ENCODE measurements around the gene SUN3. TPM values are rescaled to one million over a fixed set of nuclear protein-coding genes. Genes with fewer than 3 reads are reported as not detected.

Gene SUN3, protein sequence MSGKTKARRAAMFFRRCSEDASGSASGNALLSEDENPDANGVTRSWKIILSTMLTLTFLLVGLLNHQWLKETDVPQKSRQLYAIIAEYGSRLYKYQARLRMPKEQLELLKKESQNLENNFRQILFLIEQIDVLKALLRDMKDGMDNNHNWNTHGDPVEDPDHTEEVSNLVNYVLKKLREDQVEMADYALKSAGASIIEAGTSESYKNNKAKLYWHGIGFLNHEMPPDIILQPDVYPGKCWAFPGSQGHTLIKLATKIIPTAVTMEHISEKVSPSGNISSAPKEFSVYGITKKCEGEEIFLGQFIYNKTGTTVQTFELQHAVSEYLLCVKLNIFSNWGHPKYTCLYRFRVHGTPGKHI
- not detected for total RNA-seq
- polyA plus RNA-seq: under 1 TPM in 1 of 2 donors, not detected in 1; 0.56 TPM

DNA sequence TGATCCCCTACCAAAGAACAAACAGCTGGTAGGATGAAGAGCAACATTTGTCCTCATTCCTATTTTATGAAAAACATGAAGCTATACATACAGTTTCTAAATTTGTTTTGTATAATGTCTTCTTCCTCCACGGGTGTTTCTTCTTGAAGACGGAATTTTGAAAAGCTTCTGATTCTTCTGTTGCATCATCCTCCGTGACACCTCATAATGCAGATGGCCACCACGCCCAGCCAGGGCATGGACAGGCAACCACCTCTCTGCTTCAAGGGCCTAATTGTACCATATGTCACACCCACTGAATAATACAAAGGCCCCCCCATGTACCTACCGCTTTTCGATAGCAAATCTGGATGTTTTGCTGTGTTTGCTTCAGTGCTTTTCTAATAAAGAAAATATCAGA lies at the start of gene SUN3:
SUN3 (minus strand) TSS at position 170 of the 400 bp plus-strand sequence; CDS start at position 1, 169 bp downstream.
- H3K27me3 ChIP-seq (ENCODE audit: insufficient read depth, low read length): no peaks in the 10 kb centered on the region
- Mint-ChIP-seq H3K4me3 (no peak within 1 kb of the TSS), H3K27me3 (peaks cover 11 to 14% of the 10 kb centered on the region in 2 donors), H3K36me3 (no peaks in the 10 kb centered on the region), H3K4me1 (no peaks in the 10 kb centered on the region), H3K9me3 (peaks cover 0 to 8% (median 7%) of the 10 kb centered on the region in 8 donors), H3K27ac (no peak within 1 kb of the TSS)
- H3K27ac ChIP-seq (ENCODE audit: low read depth, low read length): no peak within 1 kb of the TSS
- H3K36me3 ChIP-seq (ENCODE audit: insufficient read depth, low read length): no peaks in the 10 kb centered on the region
- H3K9me3 ChIP-seq (ENCODE audit: control insufficient read depth in 1 of 2, low read length in 2 of 2): no peaks in the 10 kb centered on the region
- H3K4me1 ChIP-seq (ENCODE audit: insufficient read depth, low read length): no peaks in the 10 kb centered on the region
- intact Hi-C loops (cut with micrococcal nuclease): no loop called here
- ChIA-PET CTCF (ENCODE audit: partially characterized antibody) (no interaction called here), POLR2A (ENCODE audit: partially characterized antibody) (interaction anchor here (1.7 kb wide), 1 partner anchor 10 kb away, joined by 4 read pairs; no protein-coding TSS in a partner anchor)
- DNase-seq: no peak
- H3K4me3 ChIP-seq (ENCODE audit: low read length in 2 of 2): no peak within 1 kb of the TSS

DNA sequence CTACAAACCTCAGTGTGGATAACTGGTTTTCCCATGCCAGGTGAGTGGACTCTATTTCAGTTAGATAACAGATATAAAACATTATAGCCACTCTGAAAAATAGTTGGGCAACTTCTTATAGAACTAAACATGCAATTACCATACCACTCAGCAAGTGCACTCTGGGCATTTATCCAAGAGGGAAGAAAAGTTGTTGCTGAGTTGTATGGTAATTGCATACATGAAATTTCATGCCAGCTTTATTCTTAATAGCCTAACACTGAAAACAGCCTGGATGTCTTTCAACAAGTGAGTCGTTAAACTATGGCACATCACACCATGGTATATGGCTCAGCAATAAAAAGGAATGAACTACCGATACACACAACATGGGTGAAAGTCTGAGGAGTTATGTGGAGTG lies 49.6 kb upstream of the SUN3 start:
- Mint-ChIP-seq H3K27ac (no peak overlapping the region), H3K9me3 (no peaks in the 10 kb centered on the region), H3K4me3 (no peak overlapping the region), H3K36me3 (no peaks in the 10 kb centered on the region), H3K27me3 (no peaks in the 10 kb centered on the region), H3K4me1 (peaks cover 11 to 12% (median 12%) of the 10 kb centered on the region in 4 donors)
- no peak for DNase-seq
- Histone ChIP-seq H3K27me3 (ENCODE audit: insufficient read depth, low read length) (no peaks in the 10 kb centered on the region), H3K4me3 (ENCODE audit: low read length in 2 of 2) (no peak overlapping the region), H3K4me1 (ENCODE audit: insufficient read depth, low read length) (peaks cover 10% of the 10 kb centered on the region), H3K36me3 (ENCODE audit: insufficient read depth, low read length) (no peaks in the 10 kb centered on the region), H3K9me3 (ENCODE audit: control insufficient read depth in 1 of 2, low read length in 2 of 2) (no peaks in the 10 kb centered on the region), H3K27ac (ENCODE audit: low read depth, low read length) (no peak overlapping the region)
- ChIA-PET CTCF (ENCODE audit: partially characterized antibody) (interaction anchor here (1.7 kb wide), 1 partner anchor 87 kb away, joined by 6 read pairs; no protein-coding TSS in a partner anchor), POLR2A (ENCODE audit: partially characterized antibody) (interaction anchor here (1.2 kb wide), 1 partner anchor 10 kb away, joined by 4 read pairs; no protein-coding TSS in a partner anchor)
- intact Hi-C loops (cut with micrococcal nuclease): no loop called here

DNA sequence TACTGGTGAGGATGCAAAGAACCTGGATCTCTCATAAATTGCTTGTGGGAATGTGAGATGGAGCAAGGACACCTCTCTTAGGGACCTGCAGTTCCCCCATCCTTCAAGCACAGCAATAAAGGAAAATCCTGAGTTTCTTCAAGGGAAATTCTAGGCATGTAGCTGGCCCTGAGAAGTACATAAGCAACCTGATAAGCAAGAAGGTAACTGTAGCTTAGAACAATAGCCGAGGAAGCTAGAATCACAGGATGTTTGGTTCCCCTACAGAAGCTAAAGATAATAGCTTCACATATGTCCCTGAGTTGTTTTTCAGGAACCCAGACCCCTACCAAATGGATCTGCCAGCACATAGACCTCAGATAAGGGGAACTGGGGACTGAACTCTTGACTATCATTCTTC lies 48.5 kb upstream of the SUN3 start:
- H3K27ac Mint-ChIP-seq: no peak overlapping the region
- Histone ChIP-seq H3K4me1 (ENCODE audit: insufficient read depth, low read length) (no peaks in the 10 kb centered on the region), H3K36me3 (ENCODE audit: insufficient read depth, low read length) (no peaks in the 10 kb centered on the region), H3K27me3 (ENCODE audit: insufficient read depth, low read length) (no peaks in the 10 kb centered on the region), H3K27ac (ENCODE audit: low read depth, low read length) (no peak overlapping the region), H3K4me3 (ENCODE audit: low read length in 2 of 2) (no peak overlapping the region), H3K9me3 (ENCODE audit: control insufficient read depth in 1 of 2, low read length in 2 of 2) (no peaks in the 10 kb centered on the region)
- no peaks in the 10 kb centered on the region for H3K27me3 Mint-ChIP-seq
- no peak overlapping the region for H3K4me3 Mint-ChIP-seq
- no peaks in the 10 kb centered on the region for H3K9me3 Mint-ChIP-seq
- intact Hi-C loops (cut with micrococcal nuclease): no loop called here
- H3K36me3 Mint-ChIP-seq: no peaks in the 10 kb centered on the region
- peaks cover under 1 to 4% (median 2%) of the 10 kb centered on the region in 4 donors for H3K4me1 Mint-ChIP-seq
- DNase-seq: no peak
- CTCF ChIA-PET (ENCODE audit: partially characterized antibody): interaction anchor here (1.7 kb wide), 1 partner anchor 86 kb away, joined by 6 read pairs; no protein-coding TSS in a partner anchor
- POLR2A ChIA-PET (ENCODE audit: partially characterized antibody): interaction anchor here (1.0 kb wide), 1 partner anchor 9 kb away, joined by 3 read pairs; no protein-coding TSS in a partner anchor

DNA sequence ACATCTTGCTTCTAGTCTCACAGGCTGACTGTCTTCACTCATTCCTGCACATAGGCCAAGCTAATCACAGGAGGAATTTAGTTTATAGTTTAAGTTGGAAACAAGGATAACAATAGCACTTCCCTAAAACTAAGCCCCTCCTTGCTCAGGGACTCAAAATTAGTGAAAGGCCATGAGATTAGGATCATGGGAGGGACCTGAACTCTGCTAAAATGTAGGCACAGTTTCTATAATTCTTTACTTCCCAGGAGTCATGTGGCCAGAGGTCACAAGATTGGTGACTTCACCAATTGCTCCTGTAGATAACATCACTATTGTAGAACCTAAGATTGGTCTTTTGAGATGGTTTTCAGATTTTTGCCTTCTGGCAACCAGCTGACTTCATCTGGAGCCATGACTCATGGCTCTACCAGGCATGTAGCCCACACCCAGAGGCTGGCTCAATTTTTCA lies 45.3 kb upstream of the SUN3 start:
- Histone ChIP-seq H3K4me1 (ENCODE audit: insufficient read depth, low read length) (no peaks in the 10 kb centered on the region), H3K9me3 (ENCODE audit: control insufficient read depth in 1 of 2, low read length in 2 of 2) (no peaks in the 10 kb centered on the region), H3K4me3 (ENCODE audit: low read length in 2 of 2) (no peak overlapping the region), H3K27ac (ENCODE audit: low read depth, low read length) (no peak overlapping the region), H3K36me3 (ENCODE audit: insufficient read depth, low read length) (no peaks in the 10 kb centered on the region), H3K27me3 (ENCODE audit: insufficient read depth, low read length) (no peaks in the 10 kb centered on the region)
- intact Hi-C loops (cut with micrococcal nuclease): no loop called here
- DNase-seq: no peak
- H3K4me1 Mint-ChIP-seq: peaks cover 0 to 4% (median under 1%) of the 10 kb centered on the region in 4 donors
- H3K4me3 Mint-ChIP-seq: no peak overlapping the region
- ChIA-PET POLR2A (ENCODE audit: partially characterized antibody) (no interaction called here), CTCF (ENCODE audit: partially characterized antibody) (no interaction called here)
- H3K27me3 Mint-ChIP-seq: no peaks in the 10 kb centered on the region
- H3K9me3 Mint-ChIP-seq: peaks cover 0 to 5% (median 2%) of the 10 kb centered on the region in 8 donors
- H3K27ac Mint-ChIP-seq: no peak overlapping the region
- peaks cover 0 to 3% of the 10 kb centered on the region in 2 donors for H3K36me3 Mint-ChIP-seq

DNA sequence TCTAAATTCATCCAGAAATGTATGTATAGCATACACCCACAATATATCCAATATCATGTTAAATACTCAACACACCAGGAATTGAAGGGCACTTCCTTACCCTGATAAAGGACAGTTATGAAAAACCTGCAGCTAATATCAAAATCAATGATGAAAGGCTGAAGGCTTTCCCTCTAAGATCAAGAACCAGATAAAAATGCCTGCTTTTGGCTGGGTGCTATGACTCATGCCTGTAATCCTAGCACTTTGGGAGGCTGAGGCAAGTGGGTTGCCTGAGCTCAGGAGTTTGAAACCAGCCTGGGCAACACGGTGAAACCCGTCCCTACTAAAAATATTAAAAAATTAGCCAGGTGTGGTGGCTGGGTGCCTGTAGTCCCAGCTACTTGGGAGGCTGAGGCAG lies 38.6 kb upstream of the SUN3 start:
- H3K4me3 ChIP-seq (ENCODE audit: low read length in 2 of 2): no peak overlapping the region
- Mint-ChIP-seq H3K27me3 (peaks cover 3 to 6% of the 10 kb centered on the region in 2 donors), H3K4me3 (no peak overlapping the region), H3K9me3 (peaks cover 3 to 19% (median 8%) of the 10 kb centered on the region in 8 donors), H3K27ac (no peak overlapping the region), H3K36me3 (peaks cover 0 to 15% of the 10 kb centered on the region in 2 donors), H3K4me1 (no peaks in the 10 kb centered on the region)
- H3K9me3 ChIP-seq (ENCODE audit: control insufficient read depth in 1 of 2, low read length in 2 of 2): no peaks in the 10 kb centered on the region
- ChIA-PET POLR2A (ENCODE audit: partially characterized antibody) (no interaction called here), CTCF (ENCODE audit: partially characterized antibody) (no interaction called here)
- intact Hi-C loops (cut with micrococcal nuclease): no loop called here
- no peak overlapping the region for H3K27ac ChIP-seq (ENCODE audit: low read depth, low read length)
- DNase-seq: no peak
- no peaks in the 10 kb centered on the region for H3K4me1 ChIP-seq (ENCODE audit: insufficient read depth, low read length)
- H3K36me3 ChIP-seq (ENCODE audit: insufficient read depth, low read length): no peaks in the 10 kb centered on the region
- no peaks in the 10 kb centered on the region for H3K27me3 ChIP-seq (ENCODE audit: insufficient read depth, low read length)

DNA sequence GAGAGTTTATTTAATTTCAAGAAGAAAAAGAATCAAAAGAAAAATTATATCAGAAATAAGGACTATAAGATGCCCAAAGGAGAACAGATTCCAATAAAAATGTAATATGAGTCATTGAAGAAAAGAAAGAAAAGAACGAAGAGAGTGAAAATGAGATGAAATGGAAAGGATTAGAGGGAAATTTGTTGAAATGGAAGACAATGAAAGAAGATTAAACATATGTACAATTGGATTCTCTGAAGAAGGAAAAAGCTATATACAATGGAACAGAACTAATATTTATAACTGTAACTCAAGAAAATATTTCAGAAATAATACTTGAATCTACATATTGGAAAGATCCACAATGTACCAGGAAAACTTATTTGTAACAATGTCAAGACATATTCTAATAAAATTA lies 35.1 kb upstream of the SUN3 start:
- intact Hi-C loops (cut with micrococcal nuclease): no loop called here
- Mint-ChIP-seq H3K4me3 (no peak overlapping the region), H3K4me1 (peaks cover 0 to 1% (median 0%) of the 10 kb centered on the region in 4 donors), H3K27ac (no peak overlapping the region), H3K27me3 (peaks cover 6 to 7% of the 10 kb centered on the region in 2 donors), H3K9me3 (peaks cover 2 to 14% (median 6%) of the 10 kb centered on the region in 8 donors), H3K36me3 (peaks cover 0 to 12% of the 10 kb centered on the region in 2 donors)
- Histone ChIP-seq H3K27ac (ENCODE audit: low read depth, low read length) (no peak overlapping the region), H3K9me3 (ENCODE audit: control insufficient read depth in 1 of 2, low read length in 2 of 2) (no peaks in the 10 kb centered on the region), H3K27me3 (ENCODE audit: insufficient read depth, low read length) (no peaks in the 10 kb centered on the region), H3K4me3 (ENCODE audit: low read length in 2 of 2) (no peak overlapping the region), H3K36me3 (ENCODE audit: insufficient read depth, low read length) (no peaks in the 10 kb centered on the region), H3K4me1 (ENCODE audit: insufficient read depth, low read length) (no peaks in the 10 kb centered on the region)
- ChIA-PET CTCF (ENCODE audit: partially characterized antibody) (no interaction called here), POLR2A (ENCODE audit: partially characterized antibody) (no interaction called here)
- DNase-seq: no peak

DNA sequence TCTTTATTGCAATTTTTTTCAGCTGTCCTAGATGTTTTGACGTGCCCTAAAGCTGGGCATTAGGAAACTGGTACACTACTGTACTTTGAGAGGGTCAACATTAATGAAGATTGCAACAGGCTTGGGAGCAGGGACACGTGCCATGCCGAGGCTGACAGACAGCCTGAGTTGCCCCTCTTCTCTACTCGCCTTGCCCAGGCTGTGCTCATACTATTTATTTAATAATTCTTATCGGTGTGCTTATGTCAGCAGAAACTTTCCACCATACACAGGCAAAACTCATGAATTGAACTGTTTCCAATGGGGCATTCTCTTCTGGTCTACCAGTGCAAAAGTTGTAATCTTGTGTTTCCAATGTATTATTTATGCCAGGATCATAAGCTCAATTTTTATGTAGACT lies 30.8 kb upstream of the SUN3 start:
- no peak for DNase-seq
- Mint-ChIP-seq H3K4me1 (peaks cover 0 to 7% (median 3%) of the 10 kb centered on the region in 4 donors), H3K36me3 (peaks cover 0 to 9% of the 10 kb centered on the region in 2 donors), H3K27me3 (peaks cover 6 to 7% of the 10 kb centered on the region in 2 donors), H3K4me3 (no peak overlapping the region), H3K9me3 (peaks cover 3 to 30% (median 8%) of the 10 kb centered on the region in 8 donors), H3K27ac (no peak overlapping the region)
- no peaks in the 10 kb centered on the region for H3K36me3 ChIP-seq (ENCODE audit: insufficient read depth, low read length)
- POLR2A ChIA-PET (ENCODE audit: partially characterized antibody): no interaction called here
- H3K27me3 ChIP-seq (ENCODE audit: insufficient read depth, low read length): no peaks in the 10 kb centered on the region
- H3K9me3 ChIP-seq (ENCODE audit: control insufficient read depth in 1 of 2, low read length in 2 of 2): no peaks in the 10 kb centered on the region
- H3K4me3 ChIP-seq (ENCODE audit: low read length in 2 of 2): no peak overlapping the region
- H3K4me1 ChIP-seq (ENCODE audit: insufficient read depth, low read length): no peaks in the 10 kb centered on the region
- H3K27ac ChIP-seq (ENCODE audit: low read depth, low read length): no peak overlapping the region
- intact Hi-C loops (cut with micrococcal nuclease): no loop called here
- CTCF ChIA-PET (ENCODE audit: partially characterized antibody): interaction anchor here (1.3 kb wide), 1 partner anchor 51 kb away, joined by 4 read pairs; no protein-coding TSS in a partner anchor
